Stimulated activated naive CD4-positive, alpha-beta T cell (primary cell): ENCODE measurements around the gene FAM174C.

Experiments used
- DNase-seq, 6 experiments: peaks; one replicate each; lab custom pipeline; 2025; lab: John Stamatoyannopoulos, UW

FAM174C gene

GRCh38 chr19:1261798-1262622 lies 13.3 kb upstream of the FAM174C start:
- DNase-seq = peak in 3 of 6 experiments; percentile 38 to 58 (median 45)

- DNase-seq = no peak
Observed at GRCh38 chr19:1262623-1263123, 12.7 kb upstream of the FAM174C start.

- no peak for DNase-seq
Observed at GRCh38 chr19:1263188-1263587, 12.1 kb upstream of the FAM174C start.

- DNase-seq = no peak
Observed at GRCh38 chr19:1264801-1265614, 10.3 kb upstream of the FAM174C start.

- DNase-seq = peak in 1 of 6 experiments; percentile 36
Observed at GRCh38 chr19:1265615-1266128, 9.7 kb upstream of the FAM174C start.

- DNase-seq = peak; percentile 45 to 77 (median 67)
Observed at GRCh38 chr19:1266129-1266915, 9.0 kb upstream of the FAM174C start.

GRCh38 chr19:1266916-1267476 lies 8.3 kb upstream of the FAM174C start:
- peak; percentile 35 to 76 (median 58) for DNase-seq

- no peak for DNase-seq
Observed at GRCh38 chr19:1267477-1268225, 7.7 kb upstream of the FAM174C start.

GRCh38 chr19:1268226-1269064 lies 6.9 kb upstream of the FAM174C start:
- no peak for DNase-seq

- DNase-seq = peak; percentile 95 to 99 (median 96)
Observed at GRCh38 chr19:1269065-1269477, 6.3 kb upstream of the FAM174C start, which contains the start of gene CIRBP. Gene CIRBP, plus strand, starts transcription at chr19:1269332. Its CDS starts 1,602 bp downstream, at chr19:1270934.

GRCh38 chr19:1269478-1270212 lies 5.7 kb upstream of the FAM174C start:
- peak; percentile 76 to 91 (median 82) for DNase-seq

- peak in 1 of 6 experiments; percentile 53 for DNase-seq
Observed at GRCh38 chr19:1270213-1270853, 5.0 kb upstream of the FAM174C start.

- DNase-seq = no peak
Observed at GRCh38 chr19:1270854-1271527, 4.3 kb upstream of the FAM174C start.

- DNase-seq = no peak
Observed at GRCh38 chr19:1271528-1272422, 3.6 kb upstream of the FAM174C start.

GRCh38 chr19:1272423-1273262 lies 2.7 kb upstream of the FAM174C start:
- DNase-seq = no peak
